HG03575 (cell line): ENCODE measurements around the gene SARS1.
"Not testable (repeated sequence)": the region's sequence is repeated elsewhere in the genome, so short reads cannot be mapped to it uniquely, and the experiment has no call there.

Experiments
- ATAC-seq: cut with Tn5 transposase; IDR thresholded peaks from one replicate; pipeline ENCODE4 v1.9.1; 2021; ENCODE audit not compliant: unreplicated experiment, insufficient number of reproducible peaks, low FRiP score; ENCODE audit errors: extremely low read depth

SARS1 gene

GRCh38 chr1:109282952-109283747, 69.4 kb downstream of the SARS1 start, which contains the start of gene PSRC1:
PSRC1 (minus strand) TSS chr1:109283145.
- ATAC-seq = peak; percentile 61

GRCh38 chr1:109283748-109284600, 70.3 kb downstream of the SARS1 start:
- peak; percentile 15 for ATAC-seq

GRCh38 chr1:109286762-109287161, 73.0 kb downstream of the SARS1 start:
- not testable (repeated sequence) for ATAC-seq
